Gastroesophageal sphincter (tissue), 3 donors: ENCODE data around the gene KCNK17.

Source experiments
- EP300 ChIP-seq: sonication (generic); formaldehyde crosslinking; IDR thresholded peaks from one replicate; pipeline ENCODE4 v1.6.1; 2017; ENCODE audit warnings: antibody characterized with exemption, mild to moderate bottlenecking
- POLR2A ChIP-seq, 2 donors: fragments of 450-650 bp; IDR thresholded peaks; one replicate each; pipeline ENCODE4 v1.6.1; 2017; ENCODE audit warnings: antibody characterized with exemption in 2 of 2, mild to moderate bottlenecking in 2 of 2, moderate library complexity in 1 of 2
- POLR2AphosphoS5 ChIP-seq: sonication (generic); formaldehyde crosslinking; IDR thresholded peaks from one replicate; pipeline ENCODE4 v1.6.1; 2017; ENCODE audit warnings: antibody characterized with exemption
- TF ChIP-seq, protein P1 (sequence below), 4 experiments: fragments of 200-600 bp in 2 of 4; fragments of 450-650 bp in 2 of 4; sonication (generic) in 1 of 4; IDR thresholded peaks; one replicate each; pipeline ENCODE4 v1.5.1; 2017 to 2019; ENCODE audit warnings: antibody characterized with exemption in 4 of 4, mild to moderate bottlenecking in 2 of 4, moderate library complexity in 2 of 4

DNA sequence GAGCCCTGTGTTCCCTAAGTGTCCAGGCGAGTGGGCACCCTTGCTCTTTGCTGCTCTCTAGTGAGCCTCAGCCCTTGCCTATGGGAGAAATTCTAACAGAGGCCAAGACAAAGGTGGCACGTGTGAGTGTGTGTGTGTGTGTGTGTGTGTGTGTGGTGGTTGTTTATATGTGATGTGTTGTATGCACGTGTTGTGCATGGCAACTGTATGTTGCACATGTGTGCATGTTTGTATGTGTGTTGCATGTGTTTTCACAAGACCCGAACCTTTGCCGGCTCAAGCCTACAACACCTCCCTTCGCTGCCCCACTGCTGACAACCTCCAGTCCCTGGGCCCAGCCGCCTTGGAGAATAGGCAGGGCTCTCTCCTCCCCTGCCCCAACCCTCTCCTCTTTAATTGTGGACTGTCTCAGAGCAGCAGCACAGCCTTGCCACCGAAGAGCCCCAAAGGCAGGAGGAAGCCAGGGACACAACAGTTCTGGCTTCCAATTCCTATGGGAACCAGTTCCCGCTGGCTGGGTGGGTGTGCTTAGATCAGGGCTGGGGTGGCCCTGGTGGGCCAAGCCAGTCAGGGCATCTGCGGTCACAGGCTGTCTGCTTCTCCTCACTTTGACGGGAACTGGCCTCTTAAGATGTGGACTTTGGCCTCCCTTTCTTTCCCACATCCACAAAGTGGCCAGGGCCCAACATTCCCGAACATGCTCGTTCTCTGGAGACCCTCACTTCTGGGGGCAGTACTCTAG is 5.6 kb upstream of the KCNK17 start:
- TF ChIP-seq, protein P1, sequence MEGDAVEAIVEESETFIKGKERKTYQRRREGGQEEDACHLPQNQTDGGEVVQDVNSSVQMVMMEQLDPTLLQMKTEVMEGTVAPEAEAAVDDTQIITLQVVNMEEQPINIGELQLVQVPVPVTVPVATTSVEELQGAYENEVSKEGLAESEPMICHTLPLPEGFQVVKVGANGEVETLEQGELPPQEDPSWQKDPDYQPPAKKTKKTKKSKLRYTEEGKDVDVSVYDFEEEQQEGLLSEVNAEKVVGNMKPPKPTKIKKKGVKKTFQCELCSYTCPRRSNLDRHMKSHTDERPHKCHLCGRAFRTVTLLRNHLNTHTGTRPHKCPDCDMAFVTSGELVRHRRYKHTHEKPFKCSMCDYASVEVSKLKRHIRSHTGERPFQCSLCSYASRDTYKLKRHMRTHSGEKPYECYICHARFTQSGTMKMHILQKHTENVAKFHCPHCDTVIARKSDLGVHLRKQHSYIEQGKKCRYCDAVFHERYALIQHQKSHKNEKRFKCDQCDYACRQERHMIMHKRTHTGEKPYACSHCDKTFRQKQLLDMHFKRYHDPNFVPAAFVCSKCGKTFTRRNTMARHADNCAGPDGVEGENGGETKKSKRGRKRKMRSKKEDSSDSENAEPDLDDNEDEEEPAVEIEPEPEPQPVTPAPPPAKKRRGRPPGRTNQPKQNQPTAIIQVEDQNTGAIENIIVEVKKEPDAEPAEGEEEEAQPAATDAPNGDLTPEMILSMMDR (IDR thresholded peaks at IDR 0.05): no peak
- TF ChIP-seq POLR2A (IDR thresholded peaks at IDR 0.05) (no peak), EP300 (no peak), POLR2AphosphoS5 (no peak)
